ENCODE results near the gene KIR3DL3. TPM values are rescaled to one million over a fixed set of nuclear protein-coding genes. Genes with fewer than 3 reads are reported as not detected.
"Not testable (repeated sequence)": the region's sequence is repeated elsewhere in the genome, so short reads cannot be mapped to it uniquely, and the experiment has no call there.

KIR3DL3 gene
- total RNA-seq, 1 donor from 2014 or later, result not detected

DNA sequence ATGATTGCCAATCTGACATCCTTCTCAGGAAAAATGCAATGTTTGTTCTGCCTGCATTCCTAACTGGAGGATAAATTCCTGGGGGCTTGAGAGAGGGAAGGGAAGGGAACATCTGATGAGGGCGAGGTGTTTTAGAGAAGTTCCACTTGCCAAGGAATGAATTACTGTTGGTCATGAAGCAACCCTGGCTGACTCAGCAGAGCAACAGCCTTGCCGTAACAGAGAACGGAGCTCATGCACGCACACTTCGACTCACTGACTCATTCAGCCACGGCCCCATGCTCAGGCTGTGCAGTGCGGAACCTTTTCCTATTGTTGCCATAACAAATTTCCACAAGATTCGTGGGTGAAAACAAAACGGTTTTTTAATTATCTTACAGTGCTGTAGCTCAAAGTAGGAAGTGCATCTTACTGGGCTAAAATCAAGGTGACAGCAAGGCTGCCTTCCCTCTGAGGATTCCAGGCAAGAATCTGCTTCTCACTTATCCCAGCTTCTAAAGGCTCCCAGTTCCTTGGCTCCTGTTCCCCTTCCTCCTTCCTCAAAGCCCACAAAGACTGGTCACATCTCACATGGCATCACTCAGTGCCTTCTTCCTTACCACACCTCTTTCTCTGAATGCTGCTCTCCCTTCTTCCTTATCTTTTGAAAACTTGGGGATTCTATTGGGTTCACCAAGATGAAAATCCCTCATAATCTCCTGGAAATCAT is 23.5 kb downstream of the KIR3DL3 start:
- H3K9me3 Mint-ChIP-seq; H3K4me1 Mint-ChIP-seq; DNase-seq; H3K27me3 Mint-ChIP-seq; intact Hi-C loops (cut with micrococcal nuclease); H3K27ac Mint-ChIP-seq; H3K4me3 Mint-ChIP-seq; H3K36me3 Mint-ChIP-seq (ENCODE audit: low read depth): not testable (repeated sequence)

DNA sequence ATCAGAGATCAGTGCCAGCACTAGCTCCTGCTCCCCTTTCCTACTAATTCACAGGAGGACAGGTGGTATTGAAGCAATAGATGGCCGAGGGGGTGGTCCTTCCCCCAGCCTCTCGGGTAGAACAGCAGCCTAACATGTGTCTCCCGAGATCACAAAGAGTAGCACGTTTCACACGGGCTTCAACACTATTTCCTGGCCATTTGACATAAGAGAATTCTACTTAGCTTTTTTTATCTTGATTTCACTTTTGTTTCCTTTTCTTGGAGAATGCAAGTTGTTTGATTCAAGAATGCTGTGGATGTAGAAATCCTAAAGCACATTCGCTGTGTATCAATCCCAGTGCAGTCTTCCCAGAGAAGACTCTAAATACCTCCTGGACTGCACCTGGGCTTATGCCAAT is 26.0 kb downstream of the KIR3DL3 start:
- H3K36me3 Mint-ChIP-seq (ENCODE audit: low read depth); H3K27ac Mint-ChIP-seq; DNase-seq; H3K4me3 Mint-ChIP-seq; intact Hi-C loops (cut with micrococcal nuclease); H3K9me3 Mint-ChIP-seq; H3K4me1 Mint-ChIP-seq; H3K27me3 Mint-ChIP-seq: not testable (repeated sequence)

DNA sequence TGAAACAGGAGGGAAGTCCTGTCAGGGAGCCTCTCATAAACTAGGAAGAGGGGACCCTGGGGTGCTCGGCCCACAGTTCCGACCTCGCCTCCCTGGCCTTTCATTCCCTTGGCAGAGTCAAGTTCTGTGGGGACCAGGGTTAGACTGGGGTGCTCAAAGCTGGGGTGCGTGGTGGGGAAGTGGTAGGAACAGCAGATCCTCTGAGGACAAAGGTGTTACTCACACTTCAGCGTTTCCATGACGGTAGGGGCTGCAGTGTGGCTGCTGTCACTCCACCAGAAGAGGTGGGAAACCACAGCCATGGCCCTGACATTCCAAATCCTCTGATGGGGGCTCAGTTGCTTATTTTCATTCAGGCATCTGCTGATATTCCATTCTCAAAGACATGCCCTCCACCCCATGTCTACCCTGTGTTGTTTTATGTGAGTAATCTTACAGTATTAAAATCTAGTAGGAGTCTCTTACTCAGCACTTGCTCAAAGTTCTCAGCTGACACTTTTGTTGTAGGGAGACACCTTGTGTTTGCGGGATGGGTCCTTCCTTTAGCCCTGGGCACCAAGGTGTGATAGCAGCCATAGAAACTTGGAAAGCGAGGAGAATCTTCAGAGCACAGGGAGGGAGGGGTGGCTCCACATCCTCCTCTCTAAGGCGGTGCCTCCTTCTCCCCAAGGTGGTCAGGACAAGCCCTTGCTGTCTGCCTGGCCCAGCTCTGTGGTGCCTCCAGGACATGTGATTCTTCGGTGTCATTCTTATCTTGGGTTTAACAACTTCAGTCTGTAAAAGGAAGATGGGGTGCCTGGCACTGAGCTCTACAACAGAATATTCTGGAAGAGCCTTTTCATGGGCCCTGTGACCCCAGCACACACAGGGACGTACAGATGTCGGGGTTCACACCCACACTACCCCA is 32.2 kb downstream of the KIR3DL3 start:
- H3K27ac Mint-ChIP-seq; H3K9me3 Mint-ChIP-seq; H3K36me3 Mint-ChIP-seq (ENCODE audit: low read depth); H3K4me1 Mint-ChIP-seq; DNase-seq; H3K4me3 Mint-ChIP-seq; H3K27me3 Mint-ChIP-seq; intact Hi-C loops (cut with micrococcal nuclease): not testable (repeated sequence)

DNA sequence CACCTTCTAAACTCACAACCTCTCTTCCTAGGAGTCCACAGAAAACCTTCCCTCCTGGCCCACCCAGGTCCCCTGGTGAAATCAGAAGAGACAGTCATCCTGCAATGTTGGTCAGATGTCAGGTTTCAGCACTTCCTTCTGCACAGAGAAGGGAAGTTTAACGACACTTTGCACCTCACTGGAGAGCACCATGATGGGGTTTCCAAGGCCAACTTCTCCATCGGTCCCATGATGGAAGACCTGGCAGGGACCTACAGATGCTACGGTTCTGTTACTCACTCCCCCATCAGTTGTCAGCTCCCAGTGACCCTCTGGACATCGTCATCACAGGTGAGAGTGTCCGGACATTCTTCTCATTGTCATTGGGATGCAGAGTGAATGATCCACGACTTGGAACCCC is 34.3 kb downstream of the KIR3DL3 start:
- H3K36me3 Mint-ChIP-seq (ENCODE audit: low read depth); H3K4me3 Mint-ChIP-seq; H3K4me1 Mint-ChIP-seq; H3K9me3 Mint-ChIP-seq; DNase-seq; intact Hi-C loops (cut with micrococcal nuclease); H3K27ac Mint-ChIP-seq; H3K27me3 Mint-ChIP-seq: not testable (repeated sequence)

DNA sequence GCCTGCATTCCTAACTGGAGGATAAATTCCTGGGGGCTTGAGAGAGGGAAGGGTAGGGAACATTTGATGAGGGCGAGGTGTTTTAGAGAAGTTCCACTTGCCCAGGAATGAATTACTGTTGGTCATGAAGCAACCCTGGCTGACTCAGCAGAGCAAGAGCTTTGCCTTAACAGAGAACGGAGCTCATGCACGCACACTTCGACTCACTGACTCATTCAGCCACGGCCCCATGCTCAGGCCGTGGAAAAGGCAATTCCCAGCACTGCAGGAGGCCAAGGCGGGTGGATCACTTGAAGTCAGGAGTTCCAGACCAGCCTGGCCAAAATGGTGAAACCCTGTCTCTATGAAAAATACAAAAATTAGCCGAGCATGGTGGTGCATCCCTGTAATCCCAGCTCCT is 40.0 kb downstream of the KIR3DL3 start:
- H3K4me1 Mint-ChIP-seq; intact Hi-C loops (cut with micrococcal nuclease); H3K36me3 Mint-ChIP-seq (ENCODE audit: low read depth); H3K9me3 Mint-ChIP-seq; H3K27me3 Mint-ChIP-seq; DNase-seq; H3K27ac Mint-ChIP-seq; H3K4me3 Mint-ChIP-seq: not testable (repeated sequence)

DNA sequence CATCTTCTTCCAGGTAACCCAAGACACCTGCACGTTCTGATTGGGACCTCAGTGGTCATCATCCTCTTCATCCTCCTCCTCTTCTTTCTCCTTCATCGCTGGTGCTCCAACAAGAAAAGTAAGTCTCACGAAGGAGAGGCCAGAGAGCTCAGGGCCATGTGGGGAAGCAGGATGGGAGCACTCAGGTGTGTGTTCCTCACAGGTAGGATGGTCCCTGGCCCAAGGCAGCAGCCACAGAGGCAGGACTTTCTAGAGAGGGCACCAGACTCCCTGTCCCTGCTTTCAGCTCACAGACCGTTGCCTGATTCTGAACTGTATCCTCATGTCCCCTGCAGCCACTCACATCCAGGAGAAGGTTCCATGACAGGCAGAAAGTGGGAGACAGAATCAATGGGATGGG is 42.2 kb downstream of the KIR3DL3 start:
- H3K27ac Mint-ChIP-seq; DNase-seq; H3K27me3 Mint-ChIP-seq; H3K36me3 Mint-ChIP-seq (ENCODE audit: low read depth); intact Hi-C loops (cut with micrococcal nuclease); H3K9me3 Mint-ChIP-seq; H3K4me1 Mint-ChIP-seq; H3K4me3 Mint-ChIP-seq: not testable (repeated sequence)

DNA sequence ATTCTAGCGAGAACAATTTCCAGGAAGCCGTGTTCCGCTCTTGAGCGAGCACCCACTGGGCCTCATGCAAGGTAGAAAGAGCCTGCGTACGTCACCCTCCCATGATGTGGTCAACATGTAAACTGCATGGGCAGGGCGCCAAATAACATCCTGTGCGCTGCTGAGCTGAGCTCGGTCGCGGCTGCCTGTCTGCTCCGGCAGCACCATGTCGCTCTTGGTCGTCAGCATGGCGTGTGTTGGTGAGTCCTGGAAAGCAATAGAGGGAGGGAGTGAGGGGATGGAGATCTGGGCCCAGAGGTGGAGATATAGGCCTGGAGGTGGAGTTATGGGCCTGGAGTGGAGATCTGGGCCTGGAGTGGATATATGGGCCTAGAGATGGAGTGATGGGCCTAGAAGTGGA is 45.4 kb downstream of the KIR3DL3 start, which contains the start of gene KIR2DL1:
TSS of gene KIR2DL1 (plus strand) at position 148 of the 400 bp plus-strand sequence. CDS start at position 206, 58 bp downstream.
- intact Hi-C loops (cut with micrococcal nuclease); DNase-seq; H3K27me3 Mint-ChIP-seq; H3K4me3 Mint-ChIP-seq; H3K4me1 Mint-ChIP-seq; H3K27ac Mint-ChIP-seq; H3K36me3 Mint-ChIP-seq (ENCODE audit: low read depth); H3K9me3 Mint-ChIP-seq: not testable (repeated sequence)

DNA sequence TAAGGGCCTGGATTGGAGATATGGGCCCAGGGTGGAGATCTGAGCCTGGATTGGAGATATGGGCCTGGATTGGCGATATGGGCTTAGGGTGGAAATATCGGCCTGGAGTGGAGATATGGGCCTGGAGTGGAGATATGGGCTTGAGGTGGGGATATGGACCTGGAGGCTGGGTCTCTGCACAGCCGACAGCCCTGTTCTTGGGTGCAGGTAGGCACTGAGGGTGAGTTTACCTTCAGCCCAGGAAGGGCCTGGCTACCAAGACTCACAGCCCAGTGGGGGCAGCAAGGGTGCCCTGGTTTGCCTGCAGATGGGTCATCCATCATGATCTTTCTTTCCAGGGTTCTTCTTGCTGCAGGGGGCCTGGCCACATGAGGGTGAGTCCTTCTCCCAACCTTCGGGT is 46.3 kb downstream of the KIR3DL3 start:
- intact Hi-C loops (cut with micrococcal nuclease); H3K27me3 Mint-ChIP-seq; H3K9me3 Mint-ChIP-seq: not testable (repeated sequence)

DNA sequence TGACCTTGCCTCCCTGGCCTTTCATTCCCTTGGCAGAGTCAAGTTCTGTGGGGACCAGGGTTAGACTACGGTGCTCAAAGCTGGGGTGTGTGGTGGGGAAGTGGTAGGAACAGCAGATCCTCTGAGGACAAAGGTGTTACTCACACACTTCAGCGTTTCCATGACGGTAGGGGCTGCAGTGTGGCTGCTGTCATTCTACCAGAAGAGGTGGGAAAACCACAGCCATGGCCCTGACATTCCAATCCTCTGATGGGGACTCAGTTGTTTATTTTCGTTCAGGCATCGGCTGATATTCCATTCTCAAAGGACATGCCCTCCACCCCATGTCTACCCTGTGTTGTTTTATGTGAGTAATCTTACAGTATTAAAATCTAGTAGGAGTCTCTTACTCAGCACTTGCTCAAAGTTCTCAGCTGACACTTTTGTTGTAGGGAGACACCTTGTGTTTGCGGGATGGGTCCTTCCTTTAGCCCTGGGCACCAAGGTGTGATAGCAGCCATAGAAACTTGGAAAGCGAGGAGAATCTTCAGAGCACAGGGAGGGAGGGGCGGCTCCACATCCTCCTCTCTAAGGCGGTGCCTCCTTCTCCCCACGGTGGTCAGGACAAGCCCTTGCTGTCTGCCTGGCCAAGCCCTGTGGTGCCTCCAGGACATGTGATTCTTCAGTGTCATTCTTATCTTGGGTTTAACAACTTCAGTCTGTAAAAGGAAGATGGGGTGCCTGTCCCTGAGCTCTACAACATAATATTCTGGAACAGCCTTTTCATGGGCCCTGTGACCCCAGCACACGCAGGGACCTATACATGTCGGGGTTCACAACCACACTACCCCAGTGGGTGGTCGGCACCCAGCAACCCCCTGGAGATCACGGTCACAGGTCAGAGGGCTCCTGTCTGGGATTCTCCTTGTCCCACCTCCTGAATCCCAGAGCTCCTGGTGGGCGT is 47.0 kb downstream of the KIR3DL3 start:
- DNase-seq; intact Hi-C loops (cut with micrococcal nuclease); H3K9me3 Mint-ChIP-seq; H3K4me3 Mint-ChIP-seq; H3K36me3 Mint-ChIP-seq (ENCODE audit: low read depth); H3K27me3 Mint-ChIP-seq; H3K27ac Mint-ChIP-seq; H3K4me1 Mint-ChIP-seq: not testable (repeated sequence)

More for the DNA sequence above, 46.3 kb downstream of the KIR3DL3 start:
- H3K4me3 Mint-ChIP-seq; DNase-seq; H3K4me1 Mint-ChIP-seq; H3K36me3 Mint-ChIP-seq (ENCODE audit: low read depth); H3K27ac Mint-ChIP-seq: not testable (repeated sequence)

DNA sequence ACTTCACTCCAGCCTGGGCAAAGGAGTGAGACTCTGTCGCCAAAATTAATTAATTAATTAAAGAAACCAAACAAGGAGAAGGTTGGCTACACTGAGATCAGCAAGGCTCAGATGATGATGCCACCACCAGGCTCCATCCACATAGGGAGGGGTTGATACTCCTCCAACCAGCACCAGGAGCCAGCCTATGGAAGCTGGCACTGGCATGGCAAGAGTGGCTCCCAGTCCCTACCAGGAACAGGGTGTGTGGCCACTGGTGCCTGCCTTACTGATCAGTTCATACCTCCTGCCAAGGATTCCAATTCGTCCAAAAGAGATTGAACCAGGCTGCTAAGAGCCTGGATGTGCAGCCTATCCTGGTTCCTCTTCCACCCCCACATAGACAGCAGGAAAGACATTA is 48.4 kb downstream of the KIR3DL3 start:
- H3K9me3 Mint-ChIP-seq; intact Hi-C loops (cut with micrococcal nuclease): not testable (repeated sequence)

DNA sequence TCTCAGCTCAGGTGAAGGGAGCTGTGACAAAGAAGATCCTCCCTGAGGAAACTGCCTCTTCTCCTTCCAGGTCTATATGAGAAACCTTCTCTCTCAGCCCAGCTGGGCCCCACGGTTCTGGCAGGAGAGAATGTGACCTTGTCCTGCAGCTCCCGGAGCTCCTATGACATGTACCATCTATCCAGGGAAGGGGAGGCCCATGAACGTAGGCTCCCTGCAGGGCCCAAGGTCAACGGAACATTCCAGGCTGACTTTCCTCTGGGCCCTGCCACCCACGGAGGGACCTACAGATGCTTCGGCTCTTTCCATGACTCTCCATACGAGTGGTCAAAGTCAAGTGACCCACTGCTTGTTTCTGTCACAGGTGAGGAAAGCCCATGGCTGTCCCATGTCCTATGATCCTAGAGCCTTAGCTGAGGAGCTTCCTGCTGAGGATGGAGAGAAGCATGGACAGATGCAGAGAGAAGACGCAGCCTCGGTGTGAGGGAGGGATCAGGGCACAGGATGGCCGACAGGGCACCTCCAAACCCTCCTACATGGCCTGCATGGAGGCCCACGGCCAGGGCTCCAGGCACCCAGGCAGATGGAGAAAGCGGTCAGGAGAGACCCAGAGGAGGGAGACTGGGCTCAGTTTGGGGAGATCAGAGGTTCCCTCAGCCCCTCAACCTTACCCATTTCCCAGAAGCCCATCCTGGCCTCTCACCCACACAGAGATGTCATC is 51.0 kb downstream of the KIR3DL3 start:
- H3K36me3 Mint-ChIP-seq (ENCODE audit: low read depth); H3K27me3 Mint-ChIP-seq; H3K4me1 Mint-ChIP-seq; DNase-seq; H3K27ac Mint-ChIP-seq; H3K9me3 Mint-ChIP-seq; H3K4me3 Mint-ChIP-seq; intact Hi-C loops (cut with micrococcal nuclease): not testable (repeated sequence)

More for the DNA sequence above, 48.4 kb downstream of the KIR3DL3 start:
- H3K36me3 Mint-ChIP-seq (ENCODE audit: low read depth); H3K27me3 Mint-ChIP-seq; H3K4me1 Mint-ChIP-seq; H3K27ac Mint-ChIP-seq; H3K4me3 Mint-ChIP-seq; DNase-seq: not testable (repeated sequence)

DNA sequence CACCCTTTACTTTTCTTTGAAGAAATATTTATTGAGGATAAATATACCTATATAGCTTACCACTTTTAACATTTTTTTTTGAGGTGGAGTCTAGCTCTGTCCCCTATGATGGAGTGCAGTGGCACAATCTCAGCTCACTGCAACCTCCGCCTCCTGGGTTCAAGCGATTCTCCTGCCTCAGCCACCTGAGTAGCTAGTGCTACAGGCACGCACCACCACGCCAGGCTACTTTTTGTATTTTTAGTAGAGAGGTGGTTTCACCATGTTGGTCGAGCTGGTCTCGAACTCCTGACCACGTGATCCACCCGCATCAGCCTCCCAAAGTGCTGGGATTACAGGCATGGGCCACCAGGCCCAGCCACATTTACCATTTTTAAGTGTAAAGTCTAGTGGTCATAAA is 51.6 kb downstream of the KIR3DL3 start:
- H3K4me3 Mint-ChIP-seq; intact Hi-C loops (cut with micrococcal nuclease); H3K4me1 Mint-ChIP-seq; H3K27me3 Mint-ChIP-seq; H3K36me3 Mint-ChIP-seq (ENCODE audit: low read depth); DNase-seq; H3K27ac Mint-ChIP-seq; H3K9me3 Mint-ChIP-seq: not testable (repeated sequence)

DNA sequence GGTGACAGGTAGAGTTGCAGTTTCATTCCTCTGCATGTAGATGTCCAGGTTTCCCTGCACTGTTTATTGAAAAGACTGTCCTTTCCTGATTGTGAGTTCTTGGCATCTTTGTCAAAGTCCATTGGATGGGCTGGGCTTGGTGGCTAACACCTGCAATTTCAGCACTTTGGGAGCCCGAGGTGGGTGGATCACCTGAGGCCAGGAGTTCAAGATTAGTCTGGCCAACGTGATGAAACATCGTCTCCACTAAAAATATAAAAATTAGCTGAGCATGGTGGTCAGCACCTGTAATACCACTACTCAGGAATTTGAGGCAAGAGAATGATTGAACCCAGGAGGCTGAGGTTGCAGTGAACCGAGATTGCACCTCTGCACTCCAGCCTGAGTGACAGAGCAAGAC is 53.6 kb downstream of the KIR3DL3 start:
- H3K4me3 Mint-ChIP-seq; H3K27ac Mint-ChIP-seq; H3K4me1 Mint-ChIP-seq; H3K9me3 Mint-ChIP-seq; DNase-seq; H3K36me3 Mint-ChIP-seq (ENCODE audit: low read depth); intact Hi-C loops (cut with micrococcal nuclease); H3K27me3 Mint-ChIP-seq: not testable (repeated sequence)
